ENCODE measurements around the gene ANKRD11.
A peak's percentile ranks its signal among the peaks of the same experiment; 100 is the strongest.

ANKRD11 gene

GRCh38 chr16:89319631-89319885 is 170.8 kb downstream of the ANKRD11 start:
- H3K27ac ChIP-seq (ENCODE audit: low read length, poor library complexity, severe bottlenecking), result peak overlapping the region; percentile 87
- peak overlapping the region; percentile 90 for H3K9ac ChIP-seq (ENCODE audit: low read length)
- no peak overlapping the region for H2AK5ac ChIP-seq (ENCODE audit: low read length, severe bottlenecking)
- DNase-seq, result no peak
- peak overlapping the region; percentile 3 for H2BK120ac ChIP-seq (ENCODE audit: low read depth, low read length)
- H3K23ac ChIP-seq (ENCODE audit: low read length in 2 of 2), result no peak overlapping the region
- no peak overlapping the region for H2BK5ac ChIP-seq (ENCODE audit: low read depth, low read length, poor library complexity, severe bottlenecking)
- H3K18ac ChIP-seq (ENCODE audit: low read depth in 1 of 2, low read length in 2 of 2), result peak overlapping the region; percentile 90
- peaks cover 17 to 30% of the 10 kb centered on the region in 2 experiments for H3K36me3 ChIP-seq (ENCODE audit: control insufficient read depth in 1 of 2, insufficient read depth in 2 of 2, low read depth in 1 of 2, low read length in 2 of 2)
- H4K8ac ChIP-seq (ENCODE audit: low read length), result peak overlapping the region; percentile 63
- WGBS, result 90% methylated on average over 4 of the region's 4 CpGs
- no peak overlapping the region for H2AFZ ChIP-seq (ENCODE audit: low read depth, low read length)
- H3K4me2 ChIP-seq (ENCODE audit: low read length, poor library complexity, severe bottlenecking), result no peak overlapping the region
- H2BK15ac ChIP-seq (ENCODE audit: low read depth, poor library complexity, severe bottlenecking), result no peak overlapping the region
- H3K4me3 ChIP-seq (ENCODE audit: insufficient read depth in 1 of 2, low read depth in 1 of 2, low read length in 2 of 2), result peak overlapping the region in 1 of 2 experiments; percentile 72
- H2BK12ac ChIP-seq (ENCODE audit: low read length in 2 of 2), result peak overlapping the region in 1 of 2 experiments; percentile 93
- H3K79me1 ChIP-seq (replicated peaks; ENCODE audit: low read length, poor library complexity, severe bottlenecking), result peaks cover 10% of the 10 kb centered on the region
- peak overlapping the region; percentile 45 for H4K91ac ChIP-seq (ENCODE audit: low read length)
- peaks cover 86% of the 10 kb centered on the region for H3K4me1 ChIP-seq (ENCODE audit: control insufficient read depth, insufficient read depth, low read depth, low read length)
- H3K27me3 ChIP-seq (ENCODE audit: control insufficient read depth in 1 of 2, insufficient read depth in 1 of 2, low read length in 2 of 2), result no peaks in the 10 kb centered on the region
- no peaks in the 10 kb centered on the region for H3K9me3 ChIP-seq (ENCODE audit: control insufficient read depth, low read length)
- peak overlapping the region in 1 of 2 experiments; percentile 37 for H3K14ac ChIP-seq (ENCODE audit: low read length in 2 of 2)
- peak overlapping the region; percentile 39 to 42 for H3K4ac ChIP-seq (ENCODE audit: low read depth in 1 of 2, low read length in 2 of 2)

GRCh38 chr16:89318871-89319630 is 171.3 kb downstream of the ANKRD11 start:
- no peaks in the 10 kb centered on the region for H3K27me3 ChIP-seq (ENCODE audit: control insufficient read depth in 1 of 2, insufficient read depth in 1 of 2, low read length in 2 of 2)
- H3K36me3 ChIP-seq (ENCODE audit: control insufficient read depth in 1 of 2, insufficient read depth in 2 of 2, low read depth in 1 of 2, low read length in 2 of 2), result peaks cover 17 to 29% of the 10 kb centered on the region in 2 experiments
- no peak overlapping the region for H2AFZ ChIP-seq (ENCODE audit: low read depth, low read length)
- peak overlapping the region in 1 of 2 experiments; percentile 41 for H3K14ac ChIP-seq (ENCODE audit: low read length in 2 of 2)
- H2AK5ac ChIP-seq (ENCODE audit: low read length, severe bottlenecking), result peak overlapping the region; percentile 55
- H3K18ac ChIP-seq (ENCODE audit: low read depth in 1 of 2, low read length in 2 of 2), result peak overlapping the region; percentile 90
- peaks cover 87% of the 10 kb centered on the region for H3K4me1 ChIP-seq (ENCODE audit: control insufficient read depth, insufficient read depth, low read depth, low read length)
- peak overlapping the region; percentile 90 for H3K9ac ChIP-seq (ENCODE audit: low read length)
- H3K79me1 ChIP-seq (replicated peaks; ENCODE audit: low read length, poor library complexity, severe bottlenecking), result peaks cover 10% of the 10 kb centered on the region
- H2BK120ac ChIP-seq (ENCODE audit: low read depth, low read length), result peak overlapping the region; percentile 37
- peak overlapping the region in 1 of 2 experiments; percentile 72 for H3K4me3 ChIP-seq (ENCODE audit: insufficient read depth in 1 of 2, low read depth in 1 of 2, low read length in 2 of 2)
- H3K9me3 ChIP-seq (ENCODE audit: control insufficient read depth, low read length), result no peaks in the 10 kb centered on the region
- H3K4ac ChIP-seq (ENCODE audit: low read depth in 1 of 2, low read length in 2 of 2), result peak overlapping the region; percentile 7 to 42
- H4K91ac ChIP-seq (ENCODE audit: low read length), result peak overlapping the region; percentile 45
- no peak overlapping the region for H3K4me2 ChIP-seq (ENCODE audit: low read length, poor library complexity, severe bottlenecking)
- no peak overlapping the region for H2BK15ac ChIP-seq (ENCODE audit: low read depth, poor library complexity, severe bottlenecking)
- WGBS, result 94% methylated on average over 27 of the region's 28 CpGs
- peak overlapping the region in 1 of 2 experiments; percentile 26 for H3K23ac ChIP-seq (ENCODE audit: low read length in 2 of 2)
- H2BK12ac ChIP-seq (ENCODE audit: low read length in 2 of 2), result peak overlapping the region in 1 of 2 experiments; percentile 93
- H4K8ac ChIP-seq (ENCODE audit: low read length), result peak overlapping the region; percentile 63
- DNase-seq, result no peak
- H3K27ac ChIP-seq (ENCODE audit: low read length, poor library complexity, severe bottlenecking), result peak overlapping the region; percentile 87
- H2BK5ac ChIP-seq (ENCODE audit: low read depth, low read length, poor library complexity, severe bottlenecking), result no peak overlapping the region

GRCh38 chr16:89318430-89318758 is 172.0 kb downstream of the ANKRD11 start:
- Histone ChIP-seq H3K4me2 (ENCODE audit: low read length, poor library complexity, severe bottlenecking) (no peak overlapping the region), H4K8ac (ENCODE audit: low read length) (peak overlapping the region; percentile 76), H2BK15ac (ENCODE audit: low read depth, poor library complexity, severe bottlenecking) (no peak overlapping the region), H2AFZ (ENCODE audit: low read depth, low read length) (no peak overlapping the region), H3K27ac (ENCODE audit: low read length, poor library complexity, severe bottlenecking) (no peak overlapping the region), H2BK120ac (ENCODE audit: low read depth, low read length) (no peak overlapping the region), H3K9me3 (ENCODE audit: control insufficient read depth, low read length) (no peaks in the 10 kb centered on the region), H3K18ac (ENCODE audit: low read depth in 1 of 2, low read length in 2 of 2) (peak overlapping the region; percentile 12 to 76), H2BK5ac (ENCODE audit: low read depth, low read length, poor library complexity, severe bottlenecking) (no peak overlapping the region), H3K27me3 (ENCODE audit: control insufficient read depth in 1 of 2, insufficient read depth in 1 of 2, low read length in 2 of 2) (no peaks in the 10 kb centered on the region), H3K14ac (ENCODE audit: low read length in 2 of 2) (peak overlapping the region in 1 of 2 experiments; percentile 69), H3K4me3 (ENCODE audit: insufficient read depth in 1 of 2, low read depth in 1 of 2, low read length in 2 of 2) (no peak overlapping the region), H4K91ac (ENCODE audit: low read length) (peak overlapping the region; percentile 28), H3K79me1 (replicated peaks; ENCODE audit: low read length, poor library complexity, severe bottlenecking) (peaks cover 10% of the 10 kb centered on the region), H3K36me3 (ENCODE audit: control insufficient read depth in 1 of 2, insufficient read depth in 2 of 2, low read depth in 1 of 2, low read length in 2 of 2) (peaks cover 18 to 26% of the 10 kb centered on the region in 2 experiments), H2BK12ac (ENCODE audit: low read length in 2 of 2) (peak overlapping the region in 1 of 2 experiments; percentile 46), H3K9ac (ENCODE audit: low read length) (no peak overlapping the region), H3K23ac (ENCODE audit: low read length in 2 of 2) (no peak overlapping the region), H2AK5ac (ENCODE audit: low read length, severe bottlenecking) (peak overlapping the region; percentile 24), H3K4ac (ENCODE audit: low read depth in 1 of 2, low read length in 2 of 2) (no peak overlapping the region), H3K4me1 (ENCODE audit: control insufficient read depth, insufficient read depth, low read depth, low read length) (peaks cover 84% of the 10 kb centered on the region)
- WGBS, result 96% methylated on average over 11 of the region's 11 CpGs
- no peak for DNase-seq

GRCh38 chr16:89317729-89318429 is 172.5 kb downstream of the ANKRD11 start:
- H3K79me1 ChIP-seq (replicated peaks; ENCODE audit: low read length, poor library complexity, severe bottlenecking), result peaks cover 12% of the 10 kb centered on the region
- peaks cover 80% of the 10 kb centered on the region for H3K4me1 ChIP-seq (ENCODE audit: control insufficient read depth, insufficient read depth, low read depth, low read length)
- H3K4ac ChIP-seq (ENCODE audit: low read depth in 1 of 2, low read length in 2 of 2), result no peak overlapping the region
- H2BK15ac ChIP-seq (ENCODE audit: low read depth, poor library complexity, severe bottlenecking), result no peak overlapping the region
- H2AFZ ChIP-seq (ENCODE audit: low read depth, low read length), result no peak overlapping the region
- no peak overlapping the region for H3K27ac ChIP-seq (ENCODE audit: low read length, poor library complexity, severe bottlenecking)
- H2BK5ac ChIP-seq (ENCODE audit: low read depth, low read length, poor library complexity, severe bottlenecking), result no peak overlapping the region
- peak overlapping the region; percentile 12 to 76 for H3K18ac ChIP-seq (ENCODE audit: low read depth in 1 of 2, low read length in 2 of 2)
- H2AK5ac ChIP-seq (ENCODE audit: low read length, severe bottlenecking), result peak overlapping the region; percentile 24
- H3K9me3 ChIP-seq (ENCODE audit: control insufficient read depth, low read length), result no peaks in the 10 kb centered on the region
- no peak for DNase-seq
- no peak overlapping the region for H3K4me3 ChIP-seq (ENCODE audit: insufficient read depth in 1 of 2, low read depth in 1 of 2, low read length in 2 of 2)
- H3K9ac ChIP-seq (ENCODE audit: low read length), result no peak overlapping the region
- no peaks in the 10 kb centered on the region for H3K27me3 ChIP-seq (ENCODE audit: control insufficient read depth in 1 of 2, insufficient read depth in 1 of 2, low read length in 2 of 2)
- H2BK120ac ChIP-seq (ENCODE audit: low read depth, low read length), result no peak overlapping the region
- H4K91ac ChIP-seq (ENCODE audit: low read length), result peak overlapping the region; percentile 28
- H4K8ac ChIP-seq (ENCODE audit: low read length), result peak overlapping the region; percentile 76
- peak overlapping the region; percentile 33 to 46 for H2BK12ac ChIP-seq (ENCODE audit: low read length in 2 of 2)
- peak overlapping the region in 1 of 2 experiments; percentile 69 for H3K14ac ChIP-seq (ENCODE audit: low read length in 2 of 2)
- H3K4me2 ChIP-seq (ENCODE audit: low read length, poor library complexity, severe bottlenecking), result no peak overlapping the region
- 95% methylated on average over 23 of the region's 23 CpGs for WGBS
- peaks cover 22 to 29% of the 10 kb centered on the region in 2 experiments for H3K36me3 ChIP-seq (ENCODE audit: control insufficient read depth in 1 of 2, insufficient read depth in 2 of 2, low read depth in 1 of 2, low read length in 2 of 2)
- H3K23ac ChIP-seq (ENCODE audit: low read length in 2 of 2), result no peak overlapping the region

Data from mesenchymal stem cell (in vitro differentiated cells and primary cell).